Kasumi-1 (cell line): ENCODE measurements around the gene C1orf167.

Experiments used
- DNase-seq, 2 experiments: peaks; one replicate each; lab custom pipeline; 2025; lab: John Stamatoyannopoulos, UW

C1orf167 gene

GRCh38 chr1:11761988-11762406, at the start of gene C1orf167:
Gene C1orf167, plus strand, starts transcription at chr1:11762193. Its CDS starts 2,208 bp downstream, at chr1:11764401.
- no peak for DNase-seq

GRCh38 chr1:11712285-11712684, 49.7 kb upstream of the C1orf167 start:
- no peak for DNase-seq

- no peak for DNase-seq
Observed at GRCh38 chr1:11713095-11713494, 48.9 kb upstream of the C1orf167 start.

- DNase-seq = no peak
Observed at GRCh38 chr1:11714831-11715575, 47.0 kb upstream of the C1orf167 start.

- DNase-seq = peak; percentile 92 to 95
Observed at GRCh38 chr1:11719313-11720032, 42.5 kb upstream of the C1orf167 start.

- no peak for DNase-seq
Observed at GRCh38 chr1:11720033-11720376, 42.0 kb upstream of the C1orf167 start.

- DNase-seq = no peak
Observed at GRCh38 chr1:11720525-11720924, 41.5 kb upstream of the C1orf167 start.

GRCh38 chr1:11721311-11721710, 40.7 kb upstream of the C1orf167 start:
- DNase-seq = no peak

GRCh38 chr1:11722538-11722937, 39.5 kb upstream of the C1orf167 start:
- no peak for DNase-seq

GRCh38 chr1:11725616-11726015, 36.4 kb upstream of the C1orf167 start:
- peak; percentile 28 to 43 for DNase-seq

- DNase-seq = no peak
Observed at GRCh38 chr1:11727119-11727518, 34.9 kb upstream of the C1orf167 start.

- no peak for DNase-seq
Observed at GRCh38 chr1:11728126-11728806, 33.7 kb upstream of the C1orf167 start.

- no peak for DNase-seq
Observed at GRCh38 chr1:11729155-11729497, 32.9 kb upstream of the C1orf167 start.

GRCh38 chr1:11729498-11730428, 32.2 kb upstream of the C1orf167 start:
- peak; percentile 58 to 59 for DNase-seq

GRCh38 chr1:11730429-11730891, 31.5 kb upstream of the C1orf167 start:
- peak; percentile 97 to 98 for DNase-seq

- peak; percentile 69 to 79 for DNase-seq
Observed at GRCh38 chr1:11731691-11732283, 30.2 kb upstream of the C1orf167 start.

GRCh38 chr1:11733306-11733705, 28.7 kb upstream of the C1orf167 start:
- DNase-seq = no peak

GRCh38 chr1:11735531-11735853, 26.5 kb upstream of the C1orf167 start:
- DNase-seq = no peak

- DNase-seq = peak; percentile 91 to 95
Observed at GRCh38 chr1:11735854-11736745, 25.9 kb upstream of the C1orf167 start, which contains the start of gene AGTRAP. Gene AGTRAP, plus strand, starts transcription at chr1:11736136. Its CDS starts 73 bp downstream, at chr1:11736209.
